ENCODE results near the gene RFPL3.
"Not testable (repeated sequence)": the region's sequence is repeated elsewhere in the genome, so short reads cannot be mapped to it uniquely, and the experiment has no call there.

The RFPL3 gene

GRCh38 chr22:32331236-32331917 is 26.3 kb upstream of the RFPL3 start:
- DNase-seq (no peak), ATAC-seq (no peak)

- DNase-seq (no peak), ATAC-seq (no peak)
These were observed 25.5 kb upstream of the RFPL3 start for GRCh38 chr22:32331918-32332725.

GRCh38 chr22:32333141-32333768 is 24.4 kb upstream of the RFPL3 start:
- no peak for DNase-seq
- ATAC-seq: no peak

GRCh38 chr22:32333769-32334659 is 23.7 kb upstream of the RFPL3 start:
- ATAC-seq (no peak), DNase-seq (no peak)

- ATAC-seq (no peak), DNase-seq (no peak)
These were observed 22.9 kb upstream of the RFPL3 start for GRCh38 chr22:32334660-32335365.

- no peak for ATAC-seq
- DNase-seq: no peak
These were observed 22.2 kb upstream of the RFPL3 start for GRCh38 chr22:32335471-32335870.

- ATAC-seq (no peak), DNase-seq (no peak)
These were observed 21.5 kb upstream of the RFPL3 start for GRCh38 chr22:32336121-32336603.

GRCh38 chr22:32336771-32337424 is 20.8 kb upstream of the RFPL3 start:
- ATAC-seq (no peak), DNase-seq (no peak)

- ATAC-seq, DNase-seq: not testable (repeated sequence)
These were observed 20.2 kb upstream of the RFPL3 start for GRCh38 chr22:32337425-32337824.

GRCh38 chr22:32338757-32339156 is 18.9 kb upstream of the RFPL3 start:
- DNase-seq: no peak
- ATAC-seq: no peak

- DNase-seq: no peak
These were observed 18.3 kb upstream of the RFPL3 start for GRCh38 chr22:32339190-32340012.

GRCh38 chr22:32340411-32340810 is 17.3 kb upstream of the RFPL3 start:
- no peak for ATAC-seq
- no peak for DNase-seq

More at GRCh38 chr22:32339190-32340012, 18.3 kb upstream of the RFPL3 start:
- ATAC-seq: no peak

- DNase-seq: no peak
- ATAC-seq: no peak
These were observed 16.4 kb upstream of the RFPL3 start for GRCh38 chr22:32341122-32341740.

- ATAC-seq (peak; percentile 49), DNase-seq (no peak)
These were observed 14.7 kb upstream of the RFPL3 start for GRCh38 chr22:32342977-32343376.

- ATAC-seq (peak; percentile 69), DNase-seq (no peak)
These were observed 13.7 kb upstream of the RFPL3 start for GRCh38 chr22:32343941-32344340.

- ATAC-seq: no peak
- DNase-seq: no peak
These were observed 9.5 kb upstream of the RFPL3 start for GRCh38 chr22:32348031-32348611.

GRCh38 chr22:32351875-32352274 is 5.8 kb upstream of the RFPL3 start:
- ATAC-seq, DNase-seq: not testable (repeated sequence)

- ATAC-seq: no peak
- no peak for DNase-seq
These were observed 5.0 kb upstream of the RFPL3 start for GRCh38 chr22:32352681-32353080.

- DNase-seq (no peak), ATAC-seq (no peak)
These were observed 4.4 kb upstream of the RFPL3 start for GRCh38 chr22:32353292-32353691.
